Subcutaneous adipose tissue (tissue), 4 donors: Measurements from ENCODE around the gene DICER1. TPM values are rescaled to one million over a fixed set of nuclear protein-coding genes. Genes with fewer than 3 reads are reported as not detected.

Source experiments
- CTCF ChIP-seq: fragments of 450-650 bp; IDR thresholded peaks from one replicate; pipeline ENCODE4 v1.5.1; 2016; ENCODE audit warnings: low read depth, mild to moderate bottlenecking, control low read depth, antibody characterized with exemption, moderate library complexity
- total RNA-seq, 4 donors: library from RNA; depleted of rRNA; stranded (reverse); fragments of >200 nt; gene quantifications; one replicate each; pipeline ENCODE4 v1.1.0, GENCODE V29; 2016

DICER1 gene
- total RNA-seq, 4 donors from 2014 or later = 76.2 to 137 (median 99.0) TPM

GRCh38 chr14:95104911-95105310 is 52.4 kb downstream of the DICER1 start:
- no peak for TF ChIP-seq CTCF

- no peak for TF ChIP-seq CTCF
Measured at GRCh38 chr14:95102680-95103044, 54.7 kb downstream of the DICER1 start.

GRCh38 chr14:95101736-95102679 is 55.3 kb downstream of the DICER1 start:
- no peak for TF ChIP-seq CTCF

GRCh38 chr14:95098984-95099599 is 58.2 kb downstream of the DICER1 start:
- TF ChIP-seq CTCF = no peak

- no peak for TF ChIP-seq CTCF
Measured at GRCh38 chr14:95097385-95097784, 59.9 kb downstream of the DICER1 start.

GRCh38 chr14:95096476-95096875 is 60.9 kb downstream of the DICER1 start:
- no peak for TF ChIP-seq CTCF

- no peak for TF ChIP-seq CTCF
Measured at GRCh38 chr14:95095996-95096395, 61.3 kb downstream of the DICER1 start.
